ENCODE data around the gene C20orf202.

C20orf202 gene

GRCh38 chr20:1206366-1207148, 3.3 kb downstream of the C20orf202 start:
- Histone ChIP-seq H4K20me1 (ENCODE audit: insufficient read depth, low read length) (no peaks in the 10 kb centered on the region), H3K4me3 (ENCODE audit: low read depth in 1 of 2, low read length in 2 of 2) (no peak overlapping the region), H2AFZ (ENCODE audit: low read depth, low read length) (no peak overlapping the region), H3K27me3 (ENCODE audit: insufficient read depth, low read length, poor library complexity) (peaks cover 10% of the 10 kb centered on the region), H3K4me1 (ENCODE audit: insufficient read depth, low read length) (no peaks in the 10 kb centered on the region), H3K9ac (ENCODE audit: low read depth, low read length) (no peak overlapping the region), H3K4me2 (ENCODE audit: insufficient read depth, low read length) (no peak overlapping the region), H3K27ac (ENCODE audit: low read length) (no peak overlapping the region), H3K9me3 (ENCODE audit: insufficient read depth, low read length, severe bottlenecking) (no peaks in the 10 kb centered on the region), H3K36me3 (ENCODE audit: insufficient read depth, low read length) (no peaks in the 10 kb centered on the region), H3K79me2 (ENCODE audit: insufficient read depth, low read length) (no peaks in the 10 kb centered on the region)
- DNase-seq (no peak), ATAC-seq (ENCODE audit: insufficient read depth, low read depth) (no peak)
- TF ChIP-seq EZH2 (IDR thresholded peaks at IDR 0.05; ENCODE audit: borderline replicate concordance, low read depth, low read length, severe bottlenecking), result no peak
- TF ChIP-seq, protein P1, sequence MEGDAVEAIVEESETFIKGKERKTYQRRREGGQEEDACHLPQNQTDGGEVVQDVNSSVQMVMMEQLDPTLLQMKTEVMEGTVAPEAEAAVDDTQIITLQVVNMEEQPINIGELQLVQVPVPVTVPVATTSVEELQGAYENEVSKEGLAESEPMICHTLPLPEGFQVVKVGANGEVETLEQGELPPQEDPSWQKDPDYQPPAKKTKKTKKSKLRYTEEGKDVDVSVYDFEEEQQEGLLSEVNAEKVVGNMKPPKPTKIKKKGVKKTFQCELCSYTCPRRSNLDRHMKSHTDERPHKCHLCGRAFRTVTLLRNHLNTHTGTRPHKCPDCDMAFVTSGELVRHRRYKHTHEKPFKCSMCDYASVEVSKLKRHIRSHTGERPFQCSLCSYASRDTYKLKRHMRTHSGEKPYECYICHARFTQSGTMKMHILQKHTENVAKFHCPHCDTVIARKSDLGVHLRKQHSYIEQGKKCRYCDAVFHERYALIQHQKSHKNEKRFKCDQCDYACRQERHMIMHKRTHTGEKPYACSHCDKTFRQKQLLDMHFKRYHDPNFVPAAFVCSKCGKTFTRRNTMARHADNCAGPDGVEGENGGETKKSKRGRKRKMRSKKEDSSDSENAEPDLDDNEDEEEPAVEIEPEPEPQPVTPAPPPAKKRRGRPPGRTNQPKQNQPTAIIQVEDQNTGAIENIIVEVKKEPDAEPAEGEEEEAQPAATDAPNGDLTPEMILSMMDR (IDR thresholded peaks at IDR 0.05; ENCODE audit: borderline replicate concordance, extremely low read depth, low read length, poor library complexity, severe bottlenecking), result no peak

- ATAC-seq (ENCODE audit: insufficient read depth, low read depth), result no peak
- H3K4me2 ChIP-seq (ENCODE audit: insufficient read depth, low read length), result no peak overlapping the region
- no peak for TF ChIP-seq EZH2 (IDR thresholded peaks at IDR 0.05; ENCODE audit: borderline replicate concordance, low read depth, low read length, severe bottlenecking)
- TF ChIP-seq, protein P1 (IDR thresholded peaks at IDR 0.05; ENCODE audit: borderline replicate concordance, extremely low read depth, low read length, poor library complexity, severe bottlenecking), result no peak
- H3K36me3 ChIP-seq (ENCODE audit: insufficient read depth, low read length), result no peaks in the 10 kb centered on the region
- DNase-seq, result no peak
- no peak overlapping the region for H2AFZ ChIP-seq (ENCODE audit: low read depth, low read length)
- H3K4me3 ChIP-seq (ENCODE audit: low read depth in 1 of 2, low read length in 2 of 2), result no peak overlapping the region
- peaks cover 10% of the 10 kb centered on the region for H3K27me3 ChIP-seq (ENCODE audit: insufficient read depth, low read length, poor library complexity)
- no peaks in the 10 kb centered on the region for H4K20me1 ChIP-seq (ENCODE audit: insufficient read depth, low read length)
- no peak overlapping the region for H3K27ac ChIP-seq (ENCODE audit: low read length)
- no peaks in the 10 kb centered on the region for H3K9me3 ChIP-seq (ENCODE audit: insufficient read depth, low read length, severe bottlenecking)
- H3K4me1 ChIP-seq (ENCODE audit: insufficient read depth, low read length), result no peaks in the 10 kb centered on the region
- no peak overlapping the region for H3K9ac ChIP-seq (ENCODE audit: low read depth, low read length)
- no peaks in the 10 kb centered on the region for H3K79me2 ChIP-seq (ENCODE audit: insufficient read depth, low read length)
Measured at GRCh38 chr20:1207293-1207878, 4.1 kb downstream of the C20orf202 start.

DNA sequence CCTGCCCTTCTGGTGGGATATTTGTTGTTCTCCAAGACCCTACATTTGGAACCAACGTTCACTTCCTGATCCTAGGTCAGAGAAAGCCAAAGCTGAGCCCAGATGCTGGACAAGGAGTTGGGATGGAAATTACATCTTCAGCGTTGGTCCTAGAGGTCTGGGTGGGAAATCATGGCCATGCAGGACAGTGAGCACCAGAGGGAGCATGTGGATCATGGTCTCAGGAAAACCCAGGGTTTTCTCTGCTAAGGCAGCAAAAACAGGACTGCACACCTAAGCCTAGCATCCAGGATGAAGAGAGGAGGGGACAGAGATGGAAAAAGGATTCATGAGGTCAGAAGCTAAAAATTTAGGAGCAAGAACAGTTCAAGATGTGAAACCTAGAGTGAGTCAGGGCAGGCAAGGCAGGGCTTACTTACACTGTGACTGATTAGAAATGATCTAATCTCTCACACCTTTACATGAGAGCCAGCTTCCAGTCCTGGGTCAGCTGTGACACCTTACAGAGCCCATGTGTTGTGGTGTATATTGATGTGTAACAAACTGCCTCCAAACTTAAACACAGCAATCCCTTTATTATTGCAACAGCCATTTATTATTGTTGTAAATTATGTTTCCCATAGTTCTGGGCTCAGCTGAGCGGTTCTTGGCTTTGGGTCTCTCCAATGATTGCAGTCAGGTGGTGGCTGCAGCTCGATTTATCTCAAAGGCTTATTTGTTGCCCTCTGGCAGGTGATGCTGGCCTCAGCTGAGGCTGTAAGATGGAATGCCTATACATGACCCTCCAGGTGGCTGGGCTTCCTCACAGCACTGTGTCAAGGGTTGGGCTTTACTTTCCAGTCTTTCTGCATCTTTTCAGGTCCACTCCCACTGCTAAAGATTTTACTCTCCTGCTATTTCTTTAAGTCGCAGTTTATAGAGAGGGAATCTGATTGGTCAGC, 6.5 kb downstream of the C20orf202 start:
- Histone ChIP-seq H3K9ac (ENCODE audit: low read depth, low read length) (no peak overlapping the region), H3K27me3 (ENCODE audit: insufficient read depth, low read length, poor library complexity) (peaks cover 12% of the 10 kb centered on the region), H3K4me2 (ENCODE audit: insufficient read depth, low read length) (no peak overlapping the region), H3K36me3 (ENCODE audit: insufficient read depth, low read length) (no peaks in the 10 kb centered on the region), H3K4me3 (ENCODE audit: low read depth in 1 of 2, low read length in 2 of 2) (no peak overlapping the region), H2AFZ (ENCODE audit: low read depth, low read length) (no peak overlapping the region), H4K20me1 (ENCODE audit: insufficient read depth, low read length) (no peaks in the 10 kb centered on the region), H3K4me1 (ENCODE audit: insufficient read depth, low read length) (no peaks in the 10 kb centered on the region), H3K79me2 (ENCODE audit: insufficient read depth, low read length) (no peaks in the 10 kb centered on the region), H3K9me3 (ENCODE audit: insufficient read depth, low read length, severe bottlenecking) (no peaks in the 10 kb centered on the region), H3K27ac (ENCODE audit: low read length) (no peak overlapping the region)
- DNase-seq, result no peak
- TF ChIP-seq, protein P1 (IDR thresholded peaks at IDR 0.05; ENCODE audit: borderline replicate concordance, extremely low read depth, low read length, poor library complexity, severe bottlenecking), result peak; percentile 37
- no peak for TF ChIP-seq EZH2 (IDR thresholded peaks at IDR 0.05; ENCODE audit: borderline replicate concordance, low read depth, low read length, severe bottlenecking)
- ATAC-seq (ENCODE audit: insufficient read depth, low read depth), result no peak

All from DND-41 (cell line).